ENCODE measurements around the gene GULP1.

The GULP1 gene

DNA sequence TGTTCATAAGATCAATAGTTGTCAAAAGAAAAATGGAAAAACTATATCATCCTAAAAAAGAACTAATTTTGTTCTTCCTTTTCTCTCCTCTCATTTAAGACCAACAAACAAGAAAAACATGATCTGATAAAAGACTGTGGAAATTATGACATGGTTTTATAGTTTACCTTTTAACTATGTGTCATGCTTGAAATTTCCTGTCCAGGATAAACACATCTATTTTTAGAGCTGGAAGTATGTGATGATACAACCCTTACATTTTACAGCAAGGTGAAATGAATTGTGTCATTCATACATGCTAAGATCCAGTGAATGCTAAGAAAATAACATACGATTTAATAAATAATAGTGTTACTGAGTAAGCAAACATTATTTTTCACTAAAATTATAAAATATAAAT lies 89.9 kb downstream of the GULP1 start:
- no peak for DNase-seq

DNA sequence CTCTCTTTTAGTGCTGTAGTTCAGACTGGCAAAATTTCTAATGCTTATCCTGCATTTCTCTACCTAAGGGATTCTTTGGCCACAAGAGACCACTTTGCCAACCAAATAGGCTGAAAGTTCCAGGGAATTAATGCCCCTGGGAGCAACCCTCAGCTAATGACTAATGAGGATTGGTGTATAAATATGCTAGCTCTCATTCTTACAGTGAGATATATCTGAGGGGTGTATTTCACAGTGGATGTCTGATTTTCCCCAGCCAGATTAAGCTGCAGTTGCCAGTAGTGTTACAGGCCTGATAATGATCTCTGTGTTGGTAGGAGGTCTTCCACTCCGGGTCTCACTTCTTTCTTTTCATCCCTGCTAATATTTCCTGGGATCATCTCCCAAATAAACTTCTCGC lies 90.4 kb downstream of the GULP1 start:
- DNase-seq = no peak

DNA sequence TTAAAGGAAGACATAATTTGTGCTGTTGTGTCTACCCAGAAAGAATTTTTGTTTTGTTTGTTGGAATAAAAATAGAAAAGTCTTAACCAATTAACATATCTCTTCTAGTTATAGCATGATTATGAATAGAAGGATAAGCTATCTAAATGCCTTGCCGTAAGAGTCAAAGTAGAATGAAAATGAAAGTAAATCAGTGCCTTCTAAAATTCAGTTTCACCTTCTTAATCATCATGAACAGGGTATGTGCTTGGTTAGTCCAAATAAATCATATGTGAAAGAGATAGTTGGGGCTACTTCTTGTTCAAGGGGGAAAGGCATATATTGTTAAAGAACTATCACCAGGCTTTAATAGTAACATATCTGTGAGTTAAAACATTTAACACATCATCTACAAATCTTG lies 91.5 kb downstream of the GULP1 start:
- no peak for DNase-seq

DNA sequence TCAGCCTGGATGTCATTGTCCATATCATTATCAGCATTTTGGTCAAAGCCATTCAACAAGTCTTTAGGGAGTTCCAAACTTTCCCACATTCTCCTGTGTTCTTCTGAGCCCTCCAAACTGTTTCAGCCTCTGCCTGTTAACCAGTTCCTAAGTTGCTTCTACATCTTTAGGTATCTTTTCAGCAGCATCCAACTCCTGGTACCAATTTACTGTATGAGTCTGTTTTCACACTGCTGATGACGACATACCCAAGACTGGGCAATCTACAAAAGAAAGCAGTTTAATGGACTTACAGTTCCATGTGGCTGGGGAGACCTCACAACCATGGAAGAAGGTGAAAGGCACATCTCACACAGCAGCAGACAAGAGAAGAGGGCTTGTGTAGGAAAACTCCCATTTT lies 94.2 kb downstream of the GULP1 start:
- no peak for DNase-seq

DNA sequence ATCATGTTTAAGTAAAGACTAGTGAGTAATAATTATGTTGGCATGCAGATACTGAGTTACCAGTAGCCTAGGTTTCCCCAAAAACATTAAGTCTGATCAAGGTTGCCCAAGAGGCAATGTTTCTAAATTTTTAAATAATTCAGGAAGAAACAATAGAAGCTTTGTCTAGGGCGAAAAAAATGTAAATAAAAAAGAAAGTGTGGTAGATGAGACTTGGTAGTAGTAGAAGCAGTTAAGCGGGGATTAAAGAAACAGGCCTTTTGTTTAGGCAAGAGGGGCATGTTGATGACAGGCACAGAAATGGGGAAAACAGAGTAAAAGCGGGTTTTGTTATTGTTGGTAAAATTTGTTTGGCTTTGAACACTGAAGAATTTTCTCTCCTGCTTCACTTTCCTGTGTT lies 97.2 kb downstream of the GULP1 start:
- no peak for DNase-seq

DNA sequence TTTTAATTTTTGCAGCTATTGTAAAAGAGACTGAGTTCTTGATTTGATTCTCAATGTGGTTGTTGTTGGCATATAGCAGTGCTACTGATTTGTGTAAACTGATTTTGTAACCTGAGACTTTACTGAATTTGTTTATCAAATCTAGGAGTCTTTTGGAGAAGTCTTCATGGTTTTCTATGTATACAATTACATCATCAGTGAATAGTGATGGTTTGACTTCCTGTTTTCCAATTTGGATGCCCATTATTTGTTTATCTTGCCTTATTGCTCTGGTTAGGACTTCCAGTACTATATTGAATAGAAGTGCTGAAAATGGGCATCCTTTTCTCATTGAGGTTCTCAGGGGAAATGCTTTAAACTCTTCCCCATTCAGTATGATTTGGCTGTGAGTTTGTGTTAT lies 99.7 kb downstream of the GULP1 start:
- no peak for DNase-seq

GRCh38 chr2:188394931-188395472 lies 103.3 kb downstream of the GULP1 start:
- DNase-seq = no peak

GRCh38 chr2:188395903-188396689 lies 104.4 kb downstream of the GULP1 start:
- DNase-seq = no peak

DNA sequence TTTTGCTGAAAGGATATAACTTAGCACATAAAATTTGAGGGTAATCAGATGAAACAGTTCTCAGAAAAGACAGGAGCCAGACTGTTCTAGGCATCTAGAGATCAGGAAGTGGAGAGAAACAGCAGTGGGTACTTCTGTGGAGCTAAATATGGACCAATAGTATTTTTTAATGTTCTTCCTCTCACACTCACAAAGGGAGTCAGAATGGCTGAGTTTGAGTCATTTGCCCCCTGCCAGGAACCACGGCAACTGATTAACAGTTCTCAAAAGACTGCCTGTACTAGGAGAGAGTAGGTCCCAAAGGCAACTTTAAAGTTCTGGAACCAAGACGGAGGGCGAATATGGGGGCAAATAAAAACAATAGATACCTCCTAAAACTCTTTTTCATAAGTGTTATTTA lies 107.5 kb downstream of the GULP1 start:
- no peak for DNase-seq

DNA sequence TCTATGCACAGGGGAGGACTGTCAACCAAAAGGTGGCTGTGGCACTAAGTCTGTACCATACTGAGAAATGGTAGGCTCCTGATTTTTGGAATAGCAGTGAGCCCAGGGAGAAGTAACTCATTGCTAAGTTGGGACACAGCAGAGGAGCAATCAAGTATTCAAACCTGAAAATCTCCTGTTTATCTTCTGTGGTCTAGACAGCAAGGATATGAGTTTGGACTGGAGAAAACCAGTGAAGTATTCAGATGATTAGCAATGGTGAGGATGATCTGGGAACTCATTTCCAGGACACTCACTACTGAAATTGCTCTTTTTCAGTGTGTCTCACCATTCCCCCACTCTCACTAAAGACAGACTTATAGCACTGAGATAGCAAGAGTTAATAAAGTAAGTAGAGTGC lies 112.0 kb downstream of the GULP1 start:
- no peak for DNase-seq

DNA sequence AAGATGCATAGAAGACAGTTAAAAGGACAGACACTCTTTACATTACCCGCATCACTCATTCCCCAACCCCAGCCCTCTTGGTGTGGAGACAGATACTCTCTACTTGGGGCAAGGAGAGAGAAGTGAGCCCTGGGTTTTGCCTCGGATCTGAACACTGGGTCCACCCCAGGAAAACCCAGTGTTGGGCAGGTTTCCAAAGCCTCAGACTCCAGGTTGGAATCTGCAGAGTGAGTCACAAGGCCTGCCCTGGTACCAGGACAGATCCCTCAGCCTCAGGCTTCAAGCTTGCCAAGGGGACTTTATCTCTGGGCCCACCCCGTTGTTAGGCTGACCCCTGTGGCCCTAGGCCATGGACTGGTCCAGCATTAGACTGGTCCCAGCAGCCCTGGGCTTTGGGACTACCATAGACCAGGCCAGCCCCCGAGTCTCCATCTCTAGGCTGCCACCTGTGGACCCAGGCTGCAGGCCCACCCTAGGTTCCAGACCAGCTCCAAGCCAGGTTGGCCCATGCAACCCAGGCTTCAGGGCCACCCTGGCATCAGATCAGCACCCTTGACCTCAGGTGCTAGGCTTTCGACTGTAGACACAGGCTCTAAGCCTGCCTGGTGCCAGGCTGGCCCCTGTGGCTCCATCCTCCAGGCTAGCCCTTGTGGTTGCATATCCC lies 112.8 kb downstream of the GULP1 start:
- no peak for DNase-seq

GRCh38 chr2:188406414-188406813 lies 114.7 kb downstream of the GULP1 start:
- DNase-seq = no peak

DNA sequence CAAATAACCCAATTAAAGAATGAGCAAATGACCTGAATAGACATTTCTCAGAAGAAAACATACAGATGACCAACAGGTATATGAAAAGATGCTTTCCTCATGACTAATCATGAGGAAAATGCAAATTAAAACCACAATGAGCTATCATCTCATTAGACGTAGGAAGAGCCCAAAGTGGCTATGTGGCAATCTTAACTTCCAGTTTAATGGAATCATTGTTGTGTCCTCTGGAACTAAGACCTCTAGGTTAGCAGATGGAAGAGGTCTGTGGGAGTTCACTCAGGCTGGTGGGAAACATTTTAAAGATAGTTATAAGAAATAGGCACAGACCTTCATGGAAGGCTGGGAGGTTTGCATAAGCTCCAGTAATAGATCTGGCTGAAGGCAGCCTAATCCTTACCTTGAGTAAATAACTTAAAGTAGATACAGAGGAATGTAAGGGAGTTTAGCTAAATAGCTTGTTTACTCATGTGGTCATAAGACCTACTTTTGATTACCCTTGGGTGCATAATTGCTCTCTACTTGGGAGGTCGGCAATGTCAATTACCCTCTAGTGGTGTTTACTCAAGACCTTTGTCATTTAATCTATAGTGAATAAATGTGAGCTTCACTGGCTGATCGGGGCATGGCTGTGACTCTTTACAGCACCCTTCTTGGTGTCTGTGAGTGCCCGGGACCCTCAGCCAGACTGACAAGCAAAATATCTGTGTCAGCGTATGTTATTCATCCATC lies 119.0 kb downstream of the GULP1 start:
- no peak for DNase-seq

DNA sequence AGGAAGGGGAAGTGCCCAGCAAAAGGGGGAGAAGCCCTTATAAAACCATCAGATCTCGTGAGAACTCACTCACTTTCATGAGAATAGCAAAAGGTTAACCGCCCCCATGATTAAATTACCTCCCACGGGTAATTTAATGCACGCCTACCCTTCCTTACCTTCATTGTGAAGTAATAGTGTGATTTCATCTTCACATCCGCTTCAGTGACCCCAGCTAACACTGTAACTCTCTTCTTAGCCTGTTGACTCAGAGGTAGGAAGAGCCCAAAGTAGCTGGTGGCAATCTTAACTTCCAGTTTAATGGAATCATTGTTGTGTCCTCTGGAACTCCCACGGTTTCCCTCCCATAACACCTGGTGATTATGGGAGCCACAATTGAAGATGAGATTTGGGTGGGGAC lies 120.5 kb downstream of the GULP1 start:
- DNase-seq = no peak

- DNase-seq = no peak
Measured at GRCh38 chr2:188414411-188414810, 122.7 kb downstream of the GULP1 start.

DNA sequence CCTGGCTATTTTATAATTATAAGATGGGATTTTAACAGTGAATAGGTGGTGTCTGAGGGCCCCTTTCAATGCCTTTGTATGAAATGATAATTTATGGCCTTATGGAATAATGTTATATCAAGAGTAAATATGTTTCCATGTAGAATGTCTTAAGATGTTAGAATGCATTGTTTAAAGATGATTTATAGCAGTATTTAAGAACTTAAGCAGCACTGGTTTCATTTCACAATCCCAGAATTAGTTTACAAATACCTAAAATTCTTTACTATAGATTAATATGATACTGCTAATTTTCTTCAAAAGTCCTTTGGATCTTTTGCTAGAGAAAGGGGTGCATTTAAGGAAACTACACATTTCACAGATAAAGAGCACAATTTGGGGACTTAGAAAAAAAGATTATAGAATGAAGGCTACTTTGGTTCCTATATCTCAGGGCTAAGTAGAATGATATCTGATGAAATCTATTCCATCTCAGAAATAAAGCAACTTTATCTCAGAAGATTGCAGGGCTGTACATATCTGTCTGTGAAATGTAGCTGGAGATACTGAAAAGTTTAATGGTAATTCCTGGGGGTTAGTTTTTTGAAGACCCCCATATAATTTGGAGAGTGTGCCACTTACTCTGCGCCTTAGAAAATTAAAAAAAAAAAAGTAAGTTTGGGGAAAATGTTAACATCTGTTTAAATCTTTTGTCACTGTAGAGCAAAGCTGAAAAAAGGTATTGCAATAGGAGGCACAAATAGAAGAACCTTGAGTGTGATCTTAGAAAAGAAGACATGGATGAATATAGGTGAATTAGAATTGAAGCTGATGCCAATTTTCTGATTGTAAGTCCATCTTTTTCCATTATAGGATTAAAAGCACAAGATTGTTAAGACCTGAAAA lies 123.4 kb downstream of the GULP1 start:
- no peak for DNase-seq

GRCh38 chr2:188415754-188416083 lies 124.0 kb downstream of the GULP1 start:
- no peak for DNase-seq

GRCh38 chr2:188416367-188416766 lies 124.7 kb downstream of the GULP1 start:
- no peak for DNase-seq

- no peak for DNase-seq
Measured at GRCh38 chr2:188422726-188423125, 131.1 kb downstream of the GULP1 start.

- DNase-seq = no peak
Measured at GRCh38 chr2:188425266-188425665, 133.6 kb downstream of the GULP1 start.

- no peak for DNase-seq
Measured at GRCh38 chr2:188426121-188426520, 134.4 kb downstream of the GULP1 start.

DNA sequence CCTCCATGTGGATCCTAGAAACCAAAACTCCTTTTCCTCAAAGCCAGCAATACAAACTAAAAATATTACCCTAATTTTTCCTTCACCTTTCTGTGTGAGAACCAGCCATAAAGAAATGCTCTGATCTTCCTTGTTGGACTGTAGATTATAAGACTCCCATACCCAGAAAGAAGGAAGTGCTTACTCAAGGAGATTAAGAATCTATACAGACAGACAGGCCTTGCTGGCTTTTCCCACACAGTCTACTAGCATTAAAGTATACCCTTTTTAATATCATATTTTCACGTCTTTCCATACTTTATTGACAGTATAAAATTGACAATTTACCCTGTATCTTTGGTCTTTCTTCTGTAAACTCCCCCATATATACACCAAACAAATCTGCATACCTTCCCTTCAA lies 139.0 kb downstream of the GULP1 start:
- DNase-seq = no peak

GRCh38 chr2:188434018-188434417 lies 142.3 kb downstream of the GULP1 start:
- DNase-seq = no peak

Measured in 8988T (cell line).